Neural cell (in vitro differentiated cells): Measurements from ENCODE around the gene ACSS2. TPM values are rescaled to one million over a fixed set of nuclear protein-coding genes. Genes with fewer than 3 reads are reported as not detected.

Experiments
- H2AFZ ChIP-seq: fragments of 200-600, 300-800 bp; sonication (generic), shearing (Covaris generic); 2 replicates; pipeline ENCODE4 v1.6.0; 2014; ENCODE audit warnings: low read depth, mild to moderate bottlenecking, antibody characterized with exemption, low read length, moderate library complexity
- H3F3A ChIP-seq: fragments of 200-600 bp; shearing (Covaris generic); 2 replicates; pipeline ENCODE4 v1.6.1; 2016; ENCODE audit warnings: mild to moderate bottlenecking, moderate library complexity, mixed read lengths, antibody characterized with exemption, low read length; ENCODE audit not compliant: insufficient read depth, poor library complexity, severe bottlenecking
- H3K27ac ChIP-seq: fragments of 200-600, 300-800 bp; sonication (generic), shearing (Covaris generic); 2 replicates; pipeline ENCODE4 v1.5.1; 2014; ENCODE audit warnings: mild to moderate bottlenecking, low read length, moderate library complexity
- H3K27me3 ChIP-seq: fragments of 300-800, 200-600 bp; sonication (generic), shearing (Covaris generic); 2 replicates; pipeline ENCODE4 v1.6.0; 2014; ENCODE audit warnings: mild to moderate bottlenecking, low read depth, low read length, moderate library complexity; ENCODE audit not compliant: insufficient read depth
- H3K36me3 ChIP-seq: fragments of 300-800, 200-600 bp; sonication (generic), shearing (Covaris generic); 2 replicates; pipeline ENCODE4 v1.5.1; 2014; ENCODE audit warnings: mild to moderate bottlenecking, antibody characterized with exemption, low read length, moderate library complexity; ENCODE audit not compliant: insufficient read depth
- H3K4me2 ChIP-seq: fragments of 300-800, 200-600 bp; sonication (generic), shearing (Covaris generic); 2 replicates; pipeline ENCODE4 v1.6.0; 2014; ENCODE audit warnings: mild to moderate bottlenecking, low read length
- H3K4me3 ChIP-seq: fragments of 300-800, 200-600 bp; sonication (generic), shearing (Covaris generic); 2 replicates; pipeline ENCODE4 v1.5.1; 2014; ENCODE audit warnings: mild to moderate bottlenecking, low read length, moderate library complexity
- H3K79me2 ChIP-seq: fragments of 200-600 bp; shearing (Covaris generic); replicated peaks from 2 replicates; pipeline ENCODE4 v1.6.0; 2014; ENCODE audit warnings: mild to moderate bottlenecking, low read length, moderate library complexity; ENCODE audit not compliant: insufficient read depth
- H3K9ac ChIP-seq: fragments of 300-800, 200-600 bp; sonication (generic), shearing (Covaris generic); 2 replicates; pipeline ENCODE4 v1.6.1; 2016; ENCODE audit warnings: mild to moderate bottlenecking, low read length, mixed read lengths
- H3K9me2 ChIP-seq: fragments of 200-600 bp; shearing (Covaris generic); 2 replicates; pipeline ENCODE4 v1.6.1; 2016; ENCODE audit warnings: mild to moderate bottlenecking, low read length, mixed read lengths; ENCODE audit not compliant: insufficient read depth
- H3K9me3 ChIP-seq: fragments of 200-600, 300-800 bp; sonication (generic), shearing (Covaris generic); 2 replicates; pipeline ENCODE4 v1.6.1; 2016; ENCODE audit warnings: mild to moderate bottlenecking, mixed run types, low read length, moderate library complexity, mixed read lengths
- H4K20me1 ChIP-seq: fragments of 200-600 bp; shearing (Covaris generic); 2 replicates; pipeline ENCODE4 v1.6.1; 2016; ENCODE audit warnings: mild to moderate bottlenecking, mixed run types; ENCODE audit not compliant: insufficient read depth
- EP300 ChIP-seq: fragments of 450-650 bp; conservative IDR thresholded peaks from 2 replicates; pipeline ENCODE4 v1.6.1; 2014; ENCODE audit warnings: antibody characterized with exemption, mild to moderate bottlenecking, moderate library complexity; ENCODE audit not compliant: poor library complexity, severe bottlenecking
- EZH2 ChIP-seq: fragments of 200-600, 300-800 bp; shearing (Covaris generic), sonication (generic); IDR thresholded peaks from 2 replicates; pipeline ENCODE4 v1.6.1; 2014; ENCODE audit warnings: antibody characterized with exemption, low read length, borderline replicate concordance, mild to moderate bottlenecking; ENCODE audit not compliant: insufficient read depth, poor library complexity, severe bottlenecking
- MXI1 ChIP-seq: fragments of 450-650 bp; conservative IDR thresholded peaks from 2 replicates; pipeline ENCODE4 v1.6.1; 2014; ENCODE audit warnings: antibody characterized with exemption, mild to moderate bottlenecking; ENCODE audit not compliant: poor library complexity, severe bottlenecking
- POLR2AphosphoS5 ChIP-seq: IDR thresholded peaks from 2 replicates; pipeline ENCODE4 v1.6.1; 2012
- RAD21 ChIP-seq: fragments of 450-650 bp; conservative IDR thresholded peaks from 2 replicates; pipeline ENCODE4 v1.6.1; 2014; ENCODE audit warnings: antibody characterized with exemption, mild to moderate bottlenecking, moderate library complexity
- REST ChIP-seq: IDR thresholded peaks from 2 replicates; pipeline ENCODE4 v1.6.1; 2012; ENCODE audit warnings: borderline replicate concordance
- SMC3 ChIP-seq: fragments of 450-650 bp; conservative IDR thresholded peaks from 2 replicates; pipeline ENCODE4 v1.6.1; 2014; ENCODE audit warnings: antibody characterized with exemption, mild to moderate bottlenecking, moderate library complexity; ENCODE audit not compliant: poor library complexity
- TAF1 ChIP-seq: IDR thresholded peaks from 2 replicates; pipeline ENCODE4 v1.6.1; 2012; ENCODE audit warnings: low read depth
- polyA plus RNA-seq: library from polyadenylated mRNA; depleted of rRNA; stranded (reverse); fragments of >200 nt; gene quantifications from 2 replicates; pipeline ENCODE4 v1.2.3, GENCODE V29; 2014
- TF ChIP-seq, protein P1 (sequence below): fragments of 450-650 bp; IDR thresholded peaks from 2 replicates; pipeline ENCODE4 v1.5.1; 2014; ENCODE audit warnings: antibody characterized with exemption, mild to moderate bottlenecking, moderate library complexity; ENCODE audit not compliant: poor library complexity, severe bottlenecking

ACSS2 gene
- polyA plus RNA-seq, 1 donor from 2014 or later = 12.3 TPM

DNA sequence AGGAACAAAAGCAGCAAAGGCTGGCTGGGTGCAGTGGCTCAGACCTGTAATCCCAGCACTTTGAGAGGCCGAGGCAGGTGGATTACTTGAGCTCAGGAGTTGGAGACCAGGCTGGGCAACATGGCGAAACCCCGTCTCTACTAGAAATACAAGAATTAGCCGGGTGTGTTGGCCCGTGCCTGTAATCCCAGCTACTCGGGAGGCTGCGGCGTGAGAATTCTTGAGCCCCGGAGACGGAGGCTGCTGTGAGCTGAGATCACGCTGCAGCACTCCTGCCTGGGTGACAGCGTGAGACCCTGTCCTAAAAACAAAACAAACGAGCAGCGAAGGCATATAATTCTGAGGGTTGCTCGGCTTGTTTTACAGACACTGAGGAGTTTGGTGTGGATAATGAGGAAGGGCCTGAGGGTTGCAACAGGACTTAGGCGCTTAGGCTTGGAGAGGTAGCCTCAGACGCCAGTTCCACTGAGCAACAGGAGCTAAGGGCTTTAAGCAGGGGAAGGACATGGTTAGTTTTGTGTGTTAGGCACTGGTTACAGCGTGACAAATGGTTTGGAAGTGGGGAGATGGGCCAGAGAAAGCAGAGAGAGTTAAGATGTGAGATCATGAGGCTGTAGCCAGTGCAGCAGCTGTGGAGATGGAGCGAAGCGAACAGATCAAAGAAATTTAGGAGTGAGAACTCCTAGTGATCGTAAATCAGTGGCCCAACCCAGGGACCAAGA lies 80.5 kb downstream of the ACSS2 start:
- Histone ChIP-seq H3K9me2 (no peaks in the 10 kb centered on the region), H3K9ac (peak overlapping the region; percentile 77), H3F3A (no peaks in the 10 kb centered on the region), H3K4me2 (no peak overlapping the region), H3K27ac (peak overlapping the region; percentile 80), H3K79me2 (no peaks in the 10 kb centered on the region), H3K36me3 (no peaks in the 10 kb centered on the region), H4K20me1 (no peaks in the 10 kb centered on the region), H2AFZ (no peak overlapping the region), H3K27me3 (no peaks in the 10 kb centered on the region), H3K9me3 (no peaks in the 10 kb centered on the region), H3K4me3 (no peak overlapping the region)
- TF ChIP-seq POLR2AphosphoS5 = no peak
- no peak for TF ChIP-seq RAD21
- TF ChIP-seq EZH2 = no peak
- no peak for TF ChIP-seq REST
- TF ChIP-seq, protein P1, sequence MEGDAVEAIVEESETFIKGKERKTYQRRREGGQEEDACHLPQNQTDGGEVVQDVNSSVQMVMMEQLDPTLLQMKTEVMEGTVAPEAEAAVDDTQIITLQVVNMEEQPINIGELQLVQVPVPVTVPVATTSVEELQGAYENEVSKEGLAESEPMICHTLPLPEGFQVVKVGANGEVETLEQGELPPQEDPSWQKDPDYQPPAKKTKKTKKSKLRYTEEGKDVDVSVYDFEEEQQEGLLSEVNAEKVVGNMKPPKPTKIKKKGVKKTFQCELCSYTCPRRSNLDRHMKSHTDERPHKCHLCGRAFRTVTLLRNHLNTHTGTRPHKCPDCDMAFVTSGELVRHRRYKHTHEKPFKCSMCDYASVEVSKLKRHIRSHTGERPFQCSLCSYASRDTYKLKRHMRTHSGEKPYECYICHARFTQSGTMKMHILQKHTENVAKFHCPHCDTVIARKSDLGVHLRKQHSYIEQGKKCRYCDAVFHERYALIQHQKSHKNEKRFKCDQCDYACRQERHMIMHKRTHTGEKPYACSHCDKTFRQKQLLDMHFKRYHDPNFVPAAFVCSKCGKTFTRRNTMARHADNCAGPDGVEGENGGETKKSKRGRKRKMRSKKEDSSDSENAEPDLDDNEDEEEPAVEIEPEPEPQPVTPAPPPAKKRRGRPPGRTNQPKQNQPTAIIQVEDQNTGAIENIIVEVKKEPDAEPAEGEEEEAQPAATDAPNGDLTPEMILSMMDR = no peak
- TF ChIP-seq TAF1 = no peak
- no peak for TF ChIP-seq SMC3
- no peak for TF ChIP-seq MXI1
- no peak for TF ChIP-seq EP300

- no peaks in the 10 kb centered on the region for H3K9me2 ChIP-seq
- TF ChIP-seq EZH2 (no peak), POLR2AphosphoS5 (no peak), EP300 (no peak), SMC3 (no peak), RAD21 (no peak), TAF1 (no peak), REST (no peak), MXI1 (no peak)
- TF ChIP-seq, protein P1 = no peak
- H3K4me2 ChIP-seq = no peak overlapping the region
- no peaks in the 10 kb centered on the region for H3K79me2 ChIP-seq
- no peaks in the 10 kb centered on the region for H3K36me3 ChIP-seq
- no peak overlapping the region for H3K9ac ChIP-seq
- H3K27ac ChIP-seq = no peak overlapping the region
- H2AFZ ChIP-seq = no peak overlapping the region
- no peaks in the 10 kb centered on the region for H4K20me1 ChIP-seq
- H3F3A ChIP-seq = no peaks in the 10 kb centered on the region
- H3K4me3 ChIP-seq = no peak overlapping the region
- H3K9me3 ChIP-seq = no peaks in the 10 kb centered on the region
- no peaks in the 10 kb centered on the region for H3K27me3 ChIP-seq
These were observed 88.1 kb downstream of the ACSS2 start for GRCh38 chr20:34964486-34964885.
